A673 (cell line): Measurements from ENCODE around the gene TMEM92. TPM values are rescaled to one million over a fixed set of nuclear protein-coding genes. Genes with fewer than 3 reads are reported as not detected.
"Not testable (repeated sequence)": the region's sequence is repeated elsewhere in the genome, so short reads cannot be mapped to it uniquely, and the experiment has no call there.

Experiments
- BruUV-seq: library from RNA; stranded (reverse); fragments of 400-500 nt; replicated peaks from 2 replicates; lab custom pipeline; 2021; lab: Mats Ljungman, UMichigan
- CTCF ChIA-PET: fragments of 300-600 bp; sonication (Branson Sonifier 250); formaldehyde crosslinking; loops from one replicate; lab custom pipeline; 2022; ENCODE audit warnings: antibody characterized with exemption; lab: Charles Lee
- POLR2A ChIA-PET: fragments of 300-600 bp; sonication (Branson Sonifier 250); formaldehyde crosslinking; loops from one replicate; lab custom pipeline; 2022; ENCODE audit warnings: antibody characterized with exemption; ENCODE audit not compliant: low non-redundant PET; lab: Charles Lee
- DNase-seq: peaks from one replicate; pipeline ENCODE4 v3.0.0-alpha.2; 2015; ENCODE audit warnings: low spot score
- H3K27ac ChIP-seq: fragments of 200-600 bp; sonication (generic); 2 replicates; pipeline ENCODE4 v1.5.1; 2016; ENCODE audit warnings: mixed run types, low read depth, mild to moderate bottlenecking, mixed read lengths, antibody characterized with exemption, low read length; ENCODE audit not compliant: poor library complexity, severe bottlenecking
- H3K27me3 ChIP-seq: fragments of 200-600 bp; sonication (generic); replicated peaks from 2 replicates; pipeline ENCODE4 v1.6.1; 2017; ENCODE audit warnings: mixed run types, low read depth, mild to moderate bottlenecking, mixed read lengths, antibody characterized with exemption, low read length; ENCODE audit not compliant: insufficient read depth, poor library complexity
- H3K36me3 ChIP-seq: fragments of 200-600 bp; sonication (generic); 2 replicates; pipeline ENCODE4 v1.6.1; 2016; ENCODE audit warnings: mixed run types, mild to moderate bottlenecking, mixed read lengths, antibody characterized with exemption, low read length; ENCODE audit not compliant: insufficient read depth, poor library complexity, severe bottlenecking
- H3K4me1 ChIP-seq: fragments of 200-600 bp; sonication (generic); 2 replicates; pipeline ENCODE4 v1.6.1; 2017; ENCODE audit warnings: mixed run types, mild to moderate bottlenecking, mixed read lengths, antibody characterized with exemption, low read length; ENCODE audit not compliant: insufficient read depth, poor library complexity, severe bottlenecking
- H3K4me3 ChIP-seq: fragments of 200-600 bp; sonication (generic); 2 replicates; pipeline ENCODE4 v1.5.1; 2016; ENCODE audit warnings: low read depth, mixed run types, mild to moderate bottlenecking, mixed read lengths, low read length; ENCODE audit not compliant: poor library complexity, severe bottlenecking
- H3K9me3 ChIP-seq: fragments of 200-600 bp; sonication (generic); 2 replicates; pipeline ENCODE4 v1.6.1; 2016; ENCODE audit warnings: mixed run types, low read depth, mild to moderate bottlenecking, mixed read lengths, antibody characterized with exemption, low read length; ENCODE audit not compliant: poor library complexity, severe bottlenecking
- EZH2 ChIP-seq: fragments of 200-600 bp; sonication (generic); IDR thresholded peaks from 2 replicates; pipeline ENCODE4 v1.6.1; 2017; ENCODE audit warnings: borderline replicate concordance, low read depth, mild to moderate bottlenecking, mixed read lengths, antibody characterized with exemption, low read length; ENCODE audit not compliant: poor library complexity, severe bottlenecking
- intact Hi-C: fragments of 100-400 bp; cut with micrococcal nuclease; formaldehyde crosslinking; loops from one replicate; pipeline ENCODE4 v1.10.0; 2022; ENCODE audit not compliant: unreplicated experiment
- total RNA-seq: library from RNA; stranded (reverse); gene quantifications from 2 replicates; pipeline ENCODE4 v1.2.3, GENCODE V29; 2021
- TF ChIP-seq, protein P1 (sequence below): fragments of 300-800, 200-600 bp; sonication (generic); conservative IDR thresholded peaks from 2 replicates; pipeline ENCODE4 v1.5.1; 2017; ENCODE audit warnings: low read depth, mild to moderate bottlenecking, antibody characterized with exemption, low read length, moderate library complexity, mixed read lengths

TMEM92 gene
- total RNA-seq, 1 experiment from 2014 or later = 0.19 TPM

DNA sequence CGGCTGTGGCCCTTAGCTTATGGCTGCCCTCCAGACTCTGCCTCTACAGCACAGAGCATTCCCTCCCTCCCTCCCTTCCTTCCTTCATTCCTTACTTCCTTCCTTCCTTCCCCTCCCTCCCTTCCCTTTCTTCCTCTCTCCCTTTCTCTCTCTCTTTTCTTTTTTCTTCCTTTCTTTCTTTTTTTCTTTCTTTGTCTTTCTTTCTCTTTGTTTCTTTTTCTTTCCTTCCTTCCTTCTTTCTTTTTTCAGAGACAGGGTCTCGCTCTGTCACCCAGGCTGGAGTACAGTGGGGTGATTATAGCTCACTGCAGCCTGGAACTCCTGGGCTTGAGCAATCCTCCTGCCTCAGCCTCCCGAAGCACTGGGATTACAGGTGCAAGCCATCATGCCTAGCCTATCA is 11.7 kb downstream of the TMEM92 start:
- TF ChIP-seq, protein P1, sequence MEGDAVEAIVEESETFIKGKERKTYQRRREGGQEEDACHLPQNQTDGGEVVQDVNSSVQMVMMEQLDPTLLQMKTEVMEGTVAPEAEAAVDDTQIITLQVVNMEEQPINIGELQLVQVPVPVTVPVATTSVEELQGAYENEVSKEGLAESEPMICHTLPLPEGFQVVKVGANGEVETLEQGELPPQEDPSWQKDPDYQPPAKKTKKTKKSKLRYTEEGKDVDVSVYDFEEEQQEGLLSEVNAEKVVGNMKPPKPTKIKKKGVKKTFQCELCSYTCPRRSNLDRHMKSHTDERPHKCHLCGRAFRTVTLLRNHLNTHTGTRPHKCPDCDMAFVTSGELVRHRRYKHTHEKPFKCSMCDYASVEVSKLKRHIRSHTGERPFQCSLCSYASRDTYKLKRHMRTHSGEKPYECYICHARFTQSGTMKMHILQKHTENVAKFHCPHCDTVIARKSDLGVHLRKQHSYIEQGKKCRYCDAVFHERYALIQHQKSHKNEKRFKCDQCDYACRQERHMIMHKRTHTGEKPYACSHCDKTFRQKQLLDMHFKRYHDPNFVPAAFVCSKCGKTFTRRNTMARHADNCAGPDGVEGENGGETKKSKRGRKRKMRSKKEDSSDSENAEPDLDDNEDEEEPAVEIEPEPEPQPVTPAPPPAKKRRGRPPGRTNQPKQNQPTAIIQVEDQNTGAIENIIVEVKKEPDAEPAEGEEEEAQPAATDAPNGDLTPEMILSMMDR = no peak
- no peak for TF ChIP-seq EZH2
- Histone ChIP-seq H3K9me3 (no peaks in the 10 kb centered on the region), H3K4me1 (peaks cover 18% of the 10 kb centered on the region), H3K27me3 (no peaks in the 10 kb centered on the region), H3K27ac (no peak overlapping the region), H3K4me3 (no peak overlapping the region), H3K36me3 (no peaks in the 10 kb centered on the region)
- ChIA-PET CTCF (no interaction called here), POLR2A (no interaction called here)
- no TSS peak for BruUV-seq
- intact Hi-C loops = no loop called here
- DNase-seq = no peak

DNA sequence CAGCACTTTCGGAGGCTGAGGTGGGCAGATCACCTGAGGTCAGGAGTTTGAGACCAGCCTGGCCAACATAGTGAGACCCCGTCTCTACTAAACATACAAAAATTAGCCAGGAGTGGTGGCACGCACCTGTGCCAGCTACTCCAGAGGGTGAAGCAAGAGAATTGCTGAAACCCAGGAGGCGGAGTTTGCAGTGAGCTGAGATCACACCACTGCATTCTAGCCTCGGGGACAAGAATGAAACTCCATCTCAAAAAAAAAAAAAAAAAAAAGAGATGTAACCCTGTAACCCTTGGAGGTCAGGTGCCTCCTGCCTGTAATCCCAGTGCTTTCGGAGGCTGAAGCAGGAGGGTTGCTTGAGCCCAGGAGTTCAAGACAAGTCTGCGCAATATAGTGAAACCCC is 13.0 kb downstream of the TMEM92 start:
- H3K4me3 ChIP-seq, H3K36me3 ChIP-seq, H3K27me3 ChIP-seq, BruUV-seq, DNase-seq, CTCF ChIA-PET, intact Hi-C loops, H3K27ac ChIP-seq, H3K9me3 ChIP-seq: not testable (repeated sequence)
- POLR2A ChIA-PET = interaction anchor here (0.8 kb wide), 1 partner anchor 375 kb away, joined by 3 read pairs; no protein-coding TSS in a partner anchor
- H3K4me1 ChIP-seq = peaks cover 18% of the 10 kb centered on the region

DNA sequence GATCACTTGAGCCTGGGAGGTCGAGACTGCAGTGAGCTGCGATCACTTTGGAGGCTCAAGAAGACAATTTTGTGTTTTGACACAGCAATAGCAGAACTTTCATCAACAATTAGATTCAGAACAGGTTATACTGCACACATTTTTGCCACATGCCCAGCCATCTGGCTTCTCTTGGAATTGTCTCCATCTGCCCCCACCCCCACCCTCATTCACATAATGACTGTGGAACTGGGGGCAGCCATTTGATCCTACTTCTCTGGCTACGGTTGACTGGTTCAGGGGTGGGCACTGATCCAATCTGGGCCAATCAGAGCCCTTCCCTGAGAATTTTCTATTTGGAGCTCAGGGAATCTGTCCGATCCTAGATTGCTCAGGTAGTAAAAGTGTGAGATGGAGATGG is 14.0 kb downstream of the TMEM92 start:
- Histone ChIP-seq H3K4me3 (no peak overlapping the region), H3K27ac (no peak overlapping the region), H3K27me3 (no peaks in the 10 kb centered on the region), H3K9me3 (no peaks in the 10 kb centered on the region), H3K36me3 (no peaks in the 10 kb centered on the region), H3K4me1 (peaks cover 18% of the 10 kb centered on the region)
- ChIA-PET CTCF (no interaction called here), POLR2A (no interaction called here)
- DNase-seq = no peak
- intact Hi-C loops = no loop called here
- TF ChIP-seq, protein P1 = no peak
- no peak for TF ChIP-seq EZH2
- no TSS peak for BruUV-seq

DNA sequence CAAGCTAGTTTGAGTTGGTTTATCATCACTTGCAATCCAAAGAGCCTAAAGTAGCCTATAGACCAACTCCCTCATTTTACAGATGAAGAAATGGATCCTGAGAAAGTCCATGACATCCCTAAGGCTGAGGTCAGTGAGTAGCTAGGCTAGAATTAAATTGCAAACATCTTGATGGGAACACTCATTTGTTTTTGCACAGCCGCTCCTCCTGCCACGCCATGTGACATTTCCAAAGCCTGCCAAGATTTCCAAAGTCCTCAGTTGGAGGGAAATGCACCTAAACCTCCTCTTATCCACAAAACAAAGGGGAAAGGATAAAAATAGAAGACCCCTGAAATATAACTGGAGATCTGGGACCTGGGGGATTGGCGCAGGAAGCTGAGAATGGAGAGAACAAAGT is 15.0 kb downstream of the TMEM92 start:
- CTCF ChIA-PET = no interaction called here
- intact Hi-C loops = no loop called here
- H3K4me1 ChIP-seq = peaks cover 18% of the 10 kb centered on the region
- no peaks in the 10 kb centered on the region for H3K27me3 ChIP-seq
- BruUV-seq = no TSS peak
- POLR2A ChIA-PET = no interaction called here
- no peaks in the 10 kb centered on the region for H3K36me3 ChIP-seq
- H3K4me3 ChIP-seq = no peak overlapping the region
- H3K27ac ChIP-seq = peak overlapping the region; percentile 5
- H3K9me3 ChIP-seq = no peaks in the 10 kb centered on the region
- DNase-seq = no peak
- TF ChIP-seq, protein P1 = no peak
- TF ChIP-seq EZH2 = no peak
